Neural cell (in vitro differentiated cells): Measurements from ENCODE around the gene ZNF142.

ENCODE experiments used
- EZH2 ChIP-seq: fragments of 200-600, 300-800 bp; shearing (Covaris generic), sonication (generic); IDR thresholded peaks from 2 replicates; pipeline ENCODE4 v1.6.1; 2014; ENCODE audit warnings: antibody characterized with exemption, low read length, borderline replicate concordance, mild to moderate bottlenecking; ENCODE audit not compliant: insufficient read depth, poor library complexity, severe bottlenecking
- POLR2AphosphoS5 ChIP-seq: IDR thresholded peaks from 2 replicates; pipeline ENCODE4 v1.6.1; 2012
- REST ChIP-seq: IDR thresholded peaks from 2 replicates; pipeline ENCODE4 v1.6.1; 2012; ENCODE audit warnings: borderline replicate concordance
- TF ChIP-seq, protein P1 (sequence below): fragments of 450-650 bp; IDR thresholded peaks from 2 replicates; pipeline ENCODE4 v1.5.1; 2014; ENCODE audit warnings: antibody characterized with exemption, mild to moderate bottlenecking, moderate library complexity; ENCODE audit not compliant: poor library complexity, severe bottlenecking

DNA sequence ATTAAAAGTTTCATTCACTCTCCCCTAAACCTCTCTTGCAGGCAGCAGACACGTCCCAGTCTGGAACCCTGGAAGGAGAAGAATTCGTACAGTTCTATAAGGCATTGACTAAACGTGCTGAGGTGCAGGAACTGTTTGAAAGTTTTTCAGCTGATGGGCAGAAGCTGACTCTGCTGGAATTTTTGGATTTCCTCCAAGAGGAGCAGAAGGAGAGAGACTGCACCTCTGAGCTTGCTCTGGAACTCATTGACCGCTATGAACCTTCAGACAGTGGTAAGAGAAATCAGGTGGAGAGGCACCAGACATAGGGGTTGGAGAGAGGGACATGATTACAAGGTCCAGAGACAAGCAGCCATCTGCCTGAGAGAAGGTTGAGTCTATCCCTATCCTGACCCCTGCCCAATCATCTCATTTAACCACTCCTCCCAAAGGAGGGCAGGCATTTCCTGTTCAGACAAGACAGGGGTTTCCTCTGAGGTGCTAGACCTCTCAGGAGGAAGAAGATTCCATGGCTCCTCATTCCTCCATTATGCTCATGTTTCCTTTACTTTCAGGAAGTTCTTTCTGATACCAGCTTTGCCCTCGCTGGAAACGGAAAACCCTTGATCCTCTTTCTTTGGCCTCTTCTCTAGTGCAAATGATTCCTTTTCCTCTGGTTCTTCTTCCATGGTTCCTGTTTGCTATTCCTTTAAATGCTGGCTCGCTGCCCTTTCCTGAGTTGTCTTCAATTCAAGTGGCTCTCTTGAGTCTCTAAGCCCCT, 36.6 kb downstream of the ZNF142 start:
- TF ChIP-seq, protein P1, sequence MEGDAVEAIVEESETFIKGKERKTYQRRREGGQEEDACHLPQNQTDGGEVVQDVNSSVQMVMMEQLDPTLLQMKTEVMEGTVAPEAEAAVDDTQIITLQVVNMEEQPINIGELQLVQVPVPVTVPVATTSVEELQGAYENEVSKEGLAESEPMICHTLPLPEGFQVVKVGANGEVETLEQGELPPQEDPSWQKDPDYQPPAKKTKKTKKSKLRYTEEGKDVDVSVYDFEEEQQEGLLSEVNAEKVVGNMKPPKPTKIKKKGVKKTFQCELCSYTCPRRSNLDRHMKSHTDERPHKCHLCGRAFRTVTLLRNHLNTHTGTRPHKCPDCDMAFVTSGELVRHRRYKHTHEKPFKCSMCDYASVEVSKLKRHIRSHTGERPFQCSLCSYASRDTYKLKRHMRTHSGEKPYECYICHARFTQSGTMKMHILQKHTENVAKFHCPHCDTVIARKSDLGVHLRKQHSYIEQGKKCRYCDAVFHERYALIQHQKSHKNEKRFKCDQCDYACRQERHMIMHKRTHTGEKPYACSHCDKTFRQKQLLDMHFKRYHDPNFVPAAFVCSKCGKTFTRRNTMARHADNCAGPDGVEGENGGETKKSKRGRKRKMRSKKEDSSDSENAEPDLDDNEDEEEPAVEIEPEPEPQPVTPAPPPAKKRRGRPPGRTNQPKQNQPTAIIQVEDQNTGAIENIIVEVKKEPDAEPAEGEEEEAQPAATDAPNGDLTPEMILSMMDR: no peak
- TF ChIP-seq REST (no peak), POLR2AphosphoS5 (no peak), EZH2 (no peak)
